Measurements from ENCODE around the gene FANCG.

DNA sequence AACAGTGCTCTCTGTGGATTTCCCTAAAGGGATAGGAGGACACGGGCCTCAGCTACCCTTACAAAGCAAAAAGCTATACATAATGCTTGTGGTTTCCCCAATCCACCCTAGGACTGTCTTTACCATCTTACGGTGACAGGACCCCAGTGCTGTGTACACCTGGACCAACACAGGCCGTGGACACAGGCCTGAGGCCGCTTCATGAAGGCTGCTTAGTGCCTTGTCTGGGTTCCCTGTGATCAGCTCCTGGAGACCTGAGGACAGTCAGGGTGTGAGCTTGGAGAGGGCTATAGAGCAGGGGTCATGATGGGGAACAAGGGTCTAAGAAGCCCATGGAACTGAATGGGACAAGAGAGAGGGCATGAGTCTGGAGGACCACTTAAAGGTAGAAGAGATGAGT, 2.9 kb downstream of the FANCG start:
- TF ChIP-seq, protein P1, sequence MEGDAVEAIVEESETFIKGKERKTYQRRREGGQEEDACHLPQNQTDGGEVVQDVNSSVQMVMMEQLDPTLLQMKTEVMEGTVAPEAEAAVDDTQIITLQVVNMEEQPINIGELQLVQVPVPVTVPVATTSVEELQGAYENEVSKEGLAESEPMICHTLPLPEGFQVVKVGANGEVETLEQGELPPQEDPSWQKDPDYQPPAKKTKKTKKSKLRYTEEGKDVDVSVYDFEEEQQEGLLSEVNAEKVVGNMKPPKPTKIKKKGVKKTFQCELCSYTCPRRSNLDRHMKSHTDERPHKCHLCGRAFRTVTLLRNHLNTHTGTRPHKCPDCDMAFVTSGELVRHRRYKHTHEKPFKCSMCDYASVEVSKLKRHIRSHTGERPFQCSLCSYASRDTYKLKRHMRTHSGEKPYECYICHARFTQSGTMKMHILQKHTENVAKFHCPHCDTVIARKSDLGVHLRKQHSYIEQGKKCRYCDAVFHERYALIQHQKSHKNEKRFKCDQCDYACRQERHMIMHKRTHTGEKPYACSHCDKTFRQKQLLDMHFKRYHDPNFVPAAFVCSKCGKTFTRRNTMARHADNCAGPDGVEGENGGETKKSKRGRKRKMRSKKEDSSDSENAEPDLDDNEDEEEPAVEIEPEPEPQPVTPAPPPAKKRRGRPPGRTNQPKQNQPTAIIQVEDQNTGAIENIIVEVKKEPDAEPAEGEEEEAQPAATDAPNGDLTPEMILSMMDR (IDR thresholded peaks at IDR 0.05), result no peak
- no peak for TF ChIP-seq POLR2A (IDR thresholded peaks at IDR 0.05)

Measured in uterus (tissue), 2 donors.